Measurements from ENCODE around the gene TPT1.
"Not testable (repeated sequence)": the region's sequence is repeated elsewhere in the genome, so short reads cannot be mapped to it uniquely, and the experiment has no call there.

Gene TPT1

DNA sequence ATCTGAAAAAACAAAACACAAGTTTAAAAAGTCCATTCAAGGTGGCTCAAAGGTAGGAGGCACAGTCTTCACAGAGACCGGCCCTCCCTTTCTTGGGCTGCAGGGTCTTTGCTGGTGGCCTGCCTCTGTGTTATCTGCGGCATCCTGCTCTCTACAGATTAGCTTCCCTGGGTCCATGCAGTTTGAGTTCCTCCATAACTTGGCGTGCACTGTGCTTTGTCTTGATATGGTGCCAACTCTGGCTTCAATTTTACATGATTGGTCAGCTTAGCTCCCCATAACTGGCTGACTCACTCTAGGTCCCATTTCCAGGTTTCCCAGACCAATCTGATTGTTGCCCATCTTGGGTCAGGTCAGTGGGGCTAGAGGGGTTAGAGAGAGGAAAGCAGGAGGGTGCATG lies 41.8 kb downstream of the TPT1 start:
- no peak for DNase-seq

DNA sequence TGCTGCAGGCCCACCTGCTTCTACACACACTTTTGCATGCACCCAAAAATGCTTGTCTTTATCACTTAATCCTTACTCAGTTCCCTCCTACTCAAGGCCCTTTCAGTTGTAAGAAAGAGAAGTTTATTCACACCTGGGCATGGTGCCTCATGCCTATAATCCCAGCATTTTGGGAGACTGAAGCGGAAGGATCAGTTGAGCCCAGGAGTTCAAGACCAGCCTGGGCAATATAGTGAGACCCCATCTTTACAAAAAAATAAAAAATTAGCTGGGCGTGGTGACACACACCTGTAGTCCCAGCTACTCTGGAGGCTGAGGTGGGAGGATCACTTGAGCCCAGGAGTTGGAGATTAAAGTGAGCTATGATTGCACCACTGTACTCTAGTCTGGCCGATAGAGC lies 42.4 kb downstream of the TPT1 start:
- not testable (repeated sequence) for DNase-seq

- no peak for DNase-seq
Measured at GRCh38 chr13:45298206-45298505, 42.8 kb downstream of the TPT1 start.

DNA sequence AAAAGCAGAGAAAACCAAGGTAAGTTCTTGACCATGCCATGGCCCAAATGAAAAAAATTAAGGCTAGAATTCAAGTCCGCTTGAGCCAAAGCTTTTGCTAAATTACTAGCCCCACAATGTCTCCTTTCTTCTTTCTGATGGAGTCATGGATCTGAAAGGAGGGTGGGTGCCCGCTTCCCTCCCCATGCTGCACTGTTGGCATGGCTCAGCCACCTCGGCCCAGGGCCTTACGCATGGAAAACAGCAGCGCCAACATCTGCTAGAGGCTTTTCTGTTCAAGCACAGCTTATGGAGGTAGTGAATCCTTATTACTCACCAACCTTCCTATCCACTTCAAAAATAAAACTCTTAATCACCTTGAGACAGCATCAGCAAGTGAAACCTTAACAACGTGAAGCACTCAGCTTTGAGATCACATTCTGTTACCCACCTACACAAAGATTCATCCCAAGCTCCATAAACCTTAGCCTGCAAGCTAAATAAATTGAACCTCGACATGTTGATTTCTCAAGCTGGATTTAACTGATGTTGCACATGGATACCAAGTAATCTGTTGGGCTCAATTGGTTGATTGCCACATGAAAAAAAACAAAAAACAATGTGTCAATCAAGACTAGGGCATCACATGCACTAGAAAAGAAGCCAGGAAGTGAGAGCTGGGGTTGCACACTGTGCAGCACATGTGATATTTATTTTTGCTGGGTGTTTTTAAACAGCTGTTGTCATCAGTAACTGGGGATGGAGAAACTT lies 43.4 kb downstream of the TPT1 start:
- DNase-seq: no peak

- no peak for DNase-seq
Measured at GRCh38 chr13:45296259-45296658, 44.7 kb downstream of the TPT1 start.

DNA sequence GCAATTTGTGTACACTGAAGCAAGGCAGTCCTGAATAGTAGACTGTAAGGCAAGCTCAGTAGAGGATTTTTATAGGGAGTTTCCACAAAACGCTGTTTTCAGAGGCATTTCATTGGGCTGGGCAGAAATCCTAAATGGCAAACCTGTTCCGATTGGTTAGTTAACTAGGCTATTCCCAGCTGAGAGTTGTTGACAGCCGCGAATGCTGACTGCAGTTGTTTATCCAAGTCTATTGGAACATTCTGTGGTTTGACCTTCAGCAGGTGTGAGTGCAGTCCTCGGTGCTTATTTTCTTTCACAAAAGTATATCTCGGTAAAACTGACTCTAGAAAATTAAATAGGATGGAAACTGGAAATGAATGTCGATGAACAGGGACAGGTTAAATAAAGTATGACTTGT lies 45.4 kb downstream of the TPT1 start:
- no peak for DNase-seq

GRCh38 chr13:45292176-45292575 lies 48.8 kb downstream of the TPT1 start:
- no peak for DNase-seq

DNA sequence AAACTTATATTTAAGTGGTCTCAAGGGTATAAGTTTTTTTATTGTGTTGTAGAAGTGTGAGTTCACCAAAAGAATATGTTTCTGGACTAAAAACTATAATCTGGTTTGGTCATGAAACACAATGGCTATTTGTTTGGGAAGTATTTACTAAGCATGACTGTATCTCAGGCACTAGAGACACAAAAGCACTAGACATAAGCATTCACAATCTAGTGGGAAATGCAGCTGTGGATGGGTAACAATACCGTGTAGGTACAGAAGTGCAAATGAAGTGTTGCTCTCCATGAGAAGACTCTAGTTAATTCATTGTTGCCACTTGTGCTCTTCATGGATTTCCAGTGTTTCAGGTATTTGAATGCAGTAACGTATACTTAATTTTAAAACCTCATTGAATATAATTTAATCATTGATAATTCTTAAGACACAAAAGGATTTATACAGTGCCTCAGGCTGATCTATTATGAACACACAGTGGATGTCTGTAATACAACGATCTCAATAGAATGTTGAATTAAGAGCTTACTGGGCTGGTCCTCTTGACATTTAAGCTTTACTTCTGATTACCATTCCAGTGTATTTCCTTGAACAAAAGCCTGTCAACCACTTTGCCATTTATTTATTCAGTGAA lies 50.9 kb downstream of the TPT1 start:
- DNase-seq: no peak
